ENCODE results near the gene ZAR1. TPM values are rescaled to one million over a fixed set of nuclear protein-coding genes. Genes with fewer than 3 reads are reported as not detected.
A peak's percentile ranks its signal among the peaks of the same experiment; 100 is the strongest.

Gene ZAR1
- total RNA-seq, 1 donor from 2014 or later: not detected

GRCh38 chr4:48478273-48478672 is 11.8 kb upstream of the ZAR1 start:
- Mint-ChIP-seq H3K36me3 (ENCODE audit: low read depth, unreplicated experiment) (peaks cover 4% of the 10 kb centered on the region), H3K4me3 (ENCODE audit: unreplicated experiment) (no peak overlapping the region), H3K4me1 (ENCODE audit: unreplicated experiment) (no peaks in the 10 kb centered on the region), H3K27ac (ENCODE audit: unreplicated experiment) (no peak overlapping the region), H3K9me3 (ENCODE audit: unreplicated experiment) (no peaks in the 10 kb centered on the region), H3K27me3 (ENCODE audit: unreplicated experiment) (peaks cover 10% of the 10 kb centered on the region)
- TF ChIP-seq CTCF (IDR thresholded peaks at IDR 0.05; ENCODE audit: unreplicated experiment): no peak
- no peak for DNase-seq (ENCODE audit: low spot score)

- H3K27ac Mint-ChIP-seq (ENCODE audit: unreplicated experiment): no peak overlapping the region
- no peaks in the 10 kb centered on the region for H3K9me3 Mint-ChIP-seq (ENCODE audit: unreplicated experiment)
- H3K4me3 Mint-ChIP-seq (ENCODE audit: unreplicated experiment): no peak overlapping the region
- no peaks in the 10 kb centered on the region for H3K4me1 Mint-ChIP-seq (ENCODE audit: unreplicated experiment)
- H3K36me3 Mint-ChIP-seq (ENCODE audit: low read depth, unreplicated experiment): peaks cover 4% of the 10 kb centered on the region
- DNase-seq (ENCODE audit: low spot score): no peak
- no peak for TF ChIP-seq CTCF (IDR thresholded peaks at IDR 0.05; ENCODE audit: unreplicated experiment)
- peaks cover 21% of the 10 kb centered on the region for H3K27me3 Mint-ChIP-seq (ENCODE audit: unreplicated experiment)
Measured at GRCh38 chr4:48481581-48481980, 8.5 kb upstream of the ZAR1 start.

- Mint-ChIP-seq H3K9me3 (ENCODE audit: unreplicated experiment) (no peaks in the 10 kb centered on the region), H3K36me3 (ENCODE audit: low read depth, unreplicated experiment) (peaks cover 4% of the 10 kb centered on the region), H3K27ac (ENCODE audit: unreplicated experiment) (no peak within 1 kb of the TSS), H3K4me3 (ENCODE audit: unreplicated experiment) (peak within 1 kb of the TSS; percentile 79), H3K27me3 (ENCODE audit: unreplicated experiment) (peaks cover 23% of the 10 kb centered on the region), H3K4me1 (ENCODE audit: unreplicated experiment) (no peaks in the 10 kb centered on the region)
- no peak for TF ChIP-seq CTCF (IDR thresholded peaks at IDR 0.05; ENCODE audit: unreplicated experiment)
- peak; percentile 35 for DNase-seq (ENCODE audit: low spot score)
Measured at GRCh38 chr4:48483006-48483776, 6.9 kb upstream of the ZAR1 start, which contains the start of gene SLC10A4. TSS of gene SLC10A4 (plus strand) at chr4:48483343. CDS start at chr4:48483562, 219 bp downstream.

GRCh38 chr4:48483777-48484493 is 6.1 kb upstream of the ZAR1 start:
- no peak for DNase-seq (ENCODE audit: low spot score)
- Mint-ChIP-seq H3K27me3 (ENCODE audit: unreplicated experiment) (peaks cover 27% of the 10 kb centered on the region), H3K36me3 (ENCODE audit: low read depth, unreplicated experiment) (peaks cover 4% of the 10 kb centered on the region), H3K27ac (ENCODE audit: unreplicated experiment) (no peak overlapping the region), H3K4me1 (ENCODE audit: unreplicated experiment) (no peaks in the 10 kb centered on the region), H3K9me3 (ENCODE audit: unreplicated experiment) (no peaks in the 10 kb centered on the region), H3K4me3 (ENCODE audit: unreplicated experiment) (peak overlapping the region; percentile 39)
- no peak for TF ChIP-seq CTCF (IDR thresholded peaks at IDR 0.05; ENCODE audit: unreplicated experiment)

Measured in endothelial cell (in vitro differentiated cells).